ENCODE measurements around the gene GIMAP8. TPM values are rescaled to one million over a fixed set of nuclear protein-coding genes. Genes with fewer than 3 reads are reported as not detected.

Gene GIMAP8
- total and polyA plus RNA-seq, 2 experiments from 2014 or later, result not detected

- TF ChIP-seq EZH2phosphoT487 (IDR thresholded peaks at IDR 0.05; ENCODE audit: insufficient read depth, low read depth) (no peak), EZH2 (IDR thresholded peaks at IDR 0.05; ENCODE audit: insufficient read depth, poor library complexity, severe bottlenecking) (no peak)
- H3F3A ChIP-seq (ENCODE audit: insufficient read depth), result no peaks in the 10 kb centered on the region
Observed at GRCh38 chr7:150473902-150474301, 23.5 kb downstream of the GIMAP8 start.

GRCh38 chr7:150476285-150476684, 25.9 kb downstream of the GIMAP8 start:
- in situ Hi-C loops (cut with MboI), result no loop called here
- H3K79me2 ChIP-seq (ENCODE audit: insufficient read depth), result no peaks in the 10 kb centered on the region

More at GRCh38 chr7:150473902-150474301, 23.5 kb downstream of the GIMAP8 start:
- no peak for DNase-seq
- in situ Hi-C loops (cut with MboI), result no loop called here
- Histone ChIP-seq H3K36me3 (ENCODE audit: low read depth) (no peaks in the 10 kb centered on the region), H3K4me1 (ENCODE audit: insufficient read depth) (no peaks in the 10 kb centered on the region), H3K9me2 (ENCODE audit: insufficient read depth) (no peaks in the 10 kb centered on the region), H3K4me2 (ENCODE audit: unreplicated experiment) (no peak overlapping the region), H3K79me2 (ENCODE audit: insufficient read depth) (no peaks in the 10 kb centered on the region), H2AFZ (no peak overlapping the region), H3K4me3 (no peak overlapping the region), H3K9me3 (ENCODE audit: low read depth) (no peaks in the 10 kb centered on the region), H4K20me1 (ENCODE audit: insufficient read depth) (no peaks in the 10 kb centered on the region), H3K9ac (no peak overlapping the region), H3K27ac (no peak overlapping the region), H3K27me3 (replicated peaks; ENCODE audit: insufficient read depth) (no peaks in the 10 kb centered on the region; the same call in 1 of the 2 replicates)
- WGBS, 2 experiments (ENCODE audit: low coverage in 1 of 2, low lambda C conversion rate in 2 of 2, missing lambda C conversion rate in 2 of 2), result 14 to 20% methylated on average over 7 of the region's 7 CpGs

GRCh38 chr7:150476819-150477631, 26.6 kb downstream of the GIMAP8 start:
- H3K9me2 ChIP-seq (ENCODE audit: insufficient read depth), result no peaks in the 10 kb centered on the region
- no peak overlapping the region; the same call in 1 of the 2 replicates for H2AFZ ChIP-seq
- H3K4me2 ChIP-seq (ENCODE audit: unreplicated experiment), result no peak overlapping the region
- no peak overlapping the region for H3K9ac ChIP-seq
- H3K4me1 ChIP-seq (ENCODE audit: insufficient read depth), result no peaks in the 10 kb centered on the region
- TF ChIP-seq EZH2 (IDR thresholded peaks at IDR 0.05; ENCODE audit: insufficient read depth, poor library complexity, severe bottlenecking), result no peak
- no peak for TF ChIP-seq EZH2phosphoT487 (IDR thresholded peaks at IDR 0.05; ENCODE audit: insufficient read depth, low read depth)
- 43 to 48% methylated on average over 25 of the region's 25 CpGs for WGBS, 2 experiments (ENCODE audit: low coverage in 1 of 2, low lambda C conversion rate in 2 of 2, missing lambda C conversion rate in 2 of 2)
- DNase-seq, result no peak
- no peaks in the 10 kb centered on the region for H3F3A ChIP-seq (ENCODE audit: insufficient read depth)
- H3K36me3 ChIP-seq (ENCODE audit: low read depth), result no peaks in the 10 kb centered on the region
- H3K79me2 ChIP-seq (ENCODE audit: insufficient read depth), result no peaks in the 10 kb centered on the region
- no peaks in the 10 kb centered on the region for H3K9me3 ChIP-seq (ENCODE audit: low read depth)
- in situ Hi-C loops (cut with MboI), result no loop called here
- no peaks in the 10 kb centered on the region for H3K27me3 ChIP-seq (replicated peaks; ENCODE audit: insufficient read depth)
- H3K27ac ChIP-seq, result no peak overlapping the region
- H4K20me1 ChIP-seq (ENCODE audit: insufficient read depth), result no peaks in the 10 kb centered on the region
- no peak overlapping the region for H3K4me3 ChIP-seq

More at GRCh38 chr7:150476285-150476684, 25.9 kb downstream of the GIMAP8 start:
- Histone ChIP-seq H3K9me2 (ENCODE audit: insufficient read depth) (no peaks in the 10 kb centered on the region), H3K4me3 (no peak overlapping the region), H3K4me2 (ENCODE audit: unreplicated experiment) (no peak overlapping the region), H3K4me1 (ENCODE audit: insufficient read depth) (no peaks in the 10 kb centered on the region), H3F3A (ENCODE audit: insufficient read depth) (no peaks in the 10 kb centered on the region), H4K20me1 (ENCODE audit: insufficient read depth) (no peaks in the 10 kb centered on the region), H3K9me3 (ENCODE audit: low read depth) (no peaks in the 10 kb centered on the region), H3K27me3 (replicated peaks; ENCODE audit: insufficient read depth) (no peaks in the 10 kb centered on the region), H3K9ac (no peak overlapping the region), H3K27ac (no peak overlapping the region), H2AFZ (no peak overlapping the region), H3K36me3 (ENCODE audit: low read depth) (no peaks in the 10 kb centered on the region)
- TF ChIP-seq EZH2phosphoT487 (IDR thresholded peaks at IDR 0.05; ENCODE audit: insufficient read depth, low read depth) (no peak), EZH2 (IDR thresholded peaks at IDR 0.05; ENCODE audit: insufficient read depth, poor library complexity, severe bottlenecking) (no peak)
- WGBS, 2 experiments (ENCODE audit: low coverage in 1 of 2, low lambda C conversion rate in 2 of 2, missing lambda C conversion rate in 2 of 2), result 19% methylated on average over 3 of the region's 3 CpGs
- DNase-seq, result no peak

- in situ Hi-C loops (cut with MboI), result no loop called here
- WGBS, 2 experiments (ENCODE audit: low coverage in 1 of 2, low lambda C conversion rate in 2 of 2, missing lambda C conversion rate in 2 of 2), result 11 to 16% methylated on average over 3 of the region's 3 CpGs
Observed at GRCh38 chr7:150479023-150479716, 28.7 kb downstream of the GIMAP8 start.

More at GRCh38 chr7:150479023-150479716, 28.7 kb downstream of the GIMAP8 start:
- Histone ChIP-seq H3K4me1 (ENCODE audit: insufficient read depth) (no peaks in the 10 kb centered on the region), H3K27ac (no peak overlapping the region), H3K36me3 (ENCODE audit: low read depth) (no peaks in the 10 kb centered on the region), H3K9me3 (ENCODE audit: low read depth) (no peaks in the 10 kb centered on the region), H3K9ac (no peak overlapping the region), H2AFZ (no peak overlapping the region), H3K79me2 (ENCODE audit: insufficient read depth) (no peaks in the 10 kb centered on the region), H3K4me2 (ENCODE audit: unreplicated experiment) (no peak overlapping the region), H3F3A (ENCODE audit: insufficient read depth) (no peaks in the 10 kb centered on the region), H3K4me3 (no peak overlapping the region), H3K27me3 (replicated peaks; ENCODE audit: insufficient read depth) (no peaks in the 10 kb centered on the region), H3K9me2 (ENCODE audit: insufficient read depth) (no peaks in the 10 kb centered on the region), H4K20me1 (ENCODE audit: insufficient read depth) (no peaks in the 10 kb centered on the region)
- DNase-seq, result no peak
- no peak for TF ChIP-seq EZH2phosphoT487 (IDR thresholded peaks at IDR 0.05; ENCODE audit: insufficient read depth, low read depth)
- no peak for TF ChIP-seq EZH2 (IDR thresholded peaks at IDR 0.05; ENCODE audit: insufficient read depth, poor library complexity, severe bottlenecking)

Data from GM23248 (cell line).